Activated T-cell treated with anti-CD3 and anti-CD28 coated beads, Interleukin-2, amount 50 U/mL, for 1 hour (primary cell): ENCODE data around the gene SLC37A3.
A peak's percentile ranks its signal among the peaks of the same experiment; 100 is the strongest.

ENCODE experiments used
- DNase-seq: peaks from one replicate; pipeline ENCODE4 v3.0.0-alpha.2; 2020

Gene SLC37A3

GRCh38 chr7:140400381-140400780, 2.1 kb upstream of the SLC37A3 start:
- no peak for DNase-seq

GRCh38 chr7:140398821-140399220, 491 bp upstream of the SLC37A3 start:
- DNase-seq, result no peak

- DNase-seq, result no peak
Observed at GRCh38 chr7:140393756-140394306, 4.5 kb downstream of the SLC37A3 start.

GRCh38 chr7:140391634-140392033, 6.7 kb downstream of the SLC37A3 start:
- no peak for DNase-seq

- no peak for DNase-seq
Observed at GRCh38 chr7:140390466-140391190, 7.7 kb downstream of the SLC37A3 start.

- DNase-seq, result no peak
Observed at GRCh38 chr7:140390034-140390433, 8.3 kb downstream of the SLC37A3 start.

GRCh38 chr7:140389445-140389844, 8.9 kb downstream of the SLC37A3 start:
- no peak for DNase-seq

GRCh38 chr7:140384894-140385545, 13.3 kb downstream of the SLC37A3 start:
- no peak for DNase-seq

GRCh38 chr7:140383954-140384713, 14.2 kb downstream of the SLC37A3 start:
- no peak for DNase-seq

GRCh38 chr7:140375892-140376730, 22.2 kb downstream of the SLC37A3 start:
- peak; percentile 25 for DNase-seq

GRCh38 chr7:140375323-140375722, 23.0 kb downstream of the SLC37A3 start:
- no peak for DNase-seq

GRCh38 chr7:140369294-140369693, 29.0 kb downstream of the SLC37A3 start:
- DNase-seq, result no peak

- DNase-seq, result no peak
Observed at GRCh38 chr7:140367528-140367927, 30.8 kb downstream of the SLC37A3 start.

GRCh38 chr7:140364819-140365218, 33.5 kb downstream of the SLC37A3 start:
- no peak for DNase-seq

- no peak for DNase-seq
Observed at GRCh38 chr7:140360697-140361229, 37.6 kb downstream of the SLC37A3 start.

- DNase-seq, result no peak
Observed at GRCh38 chr7:140358412-140359051, 39.8 kb downstream of the SLC37A3 start.

GRCh38 chr7:140358024-140358411, 40.3 kb downstream of the SLC37A3 start:
- no peak for DNase-seq

GRCh38 chr7:140350056-140350455, 48.3 kb downstream of the SLC37A3 start:
- DNase-seq, result no peak

GRCh38 chr7:140349144-140349771, 49.1 kb downstream of the SLC37A3 start:
- DNase-seq, result no peak

- DNase-seq, result no peak
Observed at GRCh38 chr7:140348161-140348849, 50.0 kb downstream of the SLC37A3 start.

- DNase-seq, result no peak
Observed at GRCh38 chr7:140347218-140347617, 51.1 kb downstream of the SLC37A3 start.
